ENCODE measurements around the gene TAF11L14. TPM values are rescaled to one million over a fixed set of nuclear protein-coding genes. Genes with fewer than 3 reads are reported as not detected.

Gene TAF11L14
- total RNA-seq, 2 experiments from 2014 or later = not detected

- CTCF ChIA-PET = no interaction called here
- POLR2A ChIA-PET = no interaction called here
These were observed 44.6 kb downstream of the TAF11L14 start for GRCh38 chr5:17678751-17679324.

- ChIA-PET POLR2A (no interaction called here), CTCF (no interaction called here)
These were observed 45.4 kb downstream of the TAF11L14 start for GRCh38 chr5:17679597-17680203.

GRCh38 chr5:17680737-17681136, 46.5 kb downstream of the TAF11L14 start:
- POLR2A ChIA-PET = no interaction called here
- CTCF ChIA-PET = no interaction called here

Other genes starting within 250 kb of the TAF11L14 start
- not detected for gene TAF11L2, start 136.2 kb upstream of the TAF11L14 start, total RNA-seq
- gene TAF11L3, start 116.1 kb upstream of the TAF11L14 start, total RNA-seq = not detected
- gene TAF11L4, start 112.7 kb upstream of the TAF11L14 start, total RNA-seq = not detected
- not detected for gene TAF11L5, start 109.2 kb upstream of the TAF11L14 start, total RNA-seq
- not detected for gene TAF11L6, start 105.8 kb upstream of the TAF11L14 start, total RNA-seq
- not detected for gene TAF11L7, start 48.7 kb upstream of the TAF11L14 start, total RNA-seq
- not detected for gene TAF11L8, start 43.5 kb upstream of the TAF11L14 start, total RNA-seq
- gene TAF11L9, start 40.1 kb upstream of the TAF11L14 start, total RNA-seq = not detected
- gene TAF11L10, start 36.6 kb upstream of the TAF11L14 start, total RNA-seq = not detected
- gene TAF11L11, start 30.3 kb upstream of the TAF11L14 start, total RNA-seq = not detected
- gene TAF11L12, start 24.1 kb upstream of the TAF11L14 start, total RNA-seq = not detected
- gene TAF11L13, start 2.4 kb upstream of the TAF11L14 start, total RNA-seq = not detected

All from activated CD8-positive, alpha-beta memory T cell treated with anti-CD3 and anti-CD28 coated beads for 36 hours (primary cell).